ENCODE measurements around the gene FAM219B.
"Not testable (repeated sequence)": the region's sequence is repeated elsewhere in the genome, so short reads cannot be mapped to it uniquely, and the experiment has no call there.

The FAM219B gene

GRCh38 chr15:74892313-74892712 is 14.3 kb downstream of the FAM219B start:
- Mint-ChIP-seq H3K4me1 (peaks cover 54% of the 10 kb centered on the region), H3K27me3 (no peaks in the 10 kb centered on the region), H3K36me3 (ENCODE audit: low read depth) (peaks cover 26% of the 10 kb centered on the region), H3K9me3 (no peaks in the 10 kb centered on the region), H3K27ac (no peak overlapping the region), H3K4me3 (no peak overlapping the region)
- DNase-seq = no peak
- ATAC-seq = no peak

DNA sequence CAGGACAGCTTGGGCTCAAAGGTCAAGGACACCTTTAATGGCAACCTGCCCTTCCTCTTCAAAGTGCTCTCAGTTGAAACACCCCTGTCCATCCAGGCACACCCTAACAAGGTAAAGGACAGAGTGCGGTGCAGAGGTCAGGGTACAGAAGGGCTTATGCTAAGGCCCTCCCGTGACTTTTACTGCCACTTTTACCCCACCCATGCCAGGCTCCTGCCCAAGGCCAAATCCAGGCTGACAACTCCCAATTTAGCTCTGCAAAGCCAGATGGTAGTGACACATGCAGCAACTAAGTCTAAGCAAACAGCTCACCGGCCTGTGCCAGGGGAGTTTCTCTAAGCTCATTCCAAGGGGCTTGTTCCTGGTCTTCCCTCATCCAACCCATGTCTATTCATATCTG is 15.2 kb downstream of the FAM219B start:
- DNase-seq = no peak
- ATAC-seq = no peak
- Mint-ChIP-seq H3K36me3 (ENCODE audit: low read depth) (peaks cover 23% of the 10 kb centered on the region), H3K27me3 (no peaks in the 10 kb centered on the region), H3K4me1 (peaks cover 54% of the 10 kb centered on the region), H3K4me3 (peak overlapping the region; percentile 26), H3K27ac (no peak overlapping the region), H3K9me3 (no peaks in the 10 kb centered on the region)

DNA sequence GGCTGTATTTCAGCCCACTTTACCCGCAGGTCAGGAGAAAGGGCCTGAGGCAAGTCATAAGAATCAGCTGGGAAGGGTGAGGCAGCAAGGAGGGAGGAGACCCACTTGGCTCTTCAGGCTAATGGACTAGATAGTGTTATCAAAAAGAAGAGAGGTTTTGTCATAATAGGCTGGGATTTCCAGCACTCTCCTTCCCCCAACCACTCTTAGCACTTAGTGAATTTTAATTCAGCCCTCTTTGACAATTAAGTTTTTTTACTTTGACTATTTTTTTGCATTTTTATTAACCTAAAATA is 16.0 kb downstream of the FAM219B start:
- H3K36me3 Mint-ChIP-seq (ENCODE audit: low read depth) = peaks cover 23% of the 10 kb centered on the region
- H3K27ac Mint-ChIP-seq = peak overlapping the region; percentile 93
- no peaks in the 10 kb centered on the region for H3K9me3 Mint-ChIP-seq
- DNase-seq (no peak), ATAC-seq (no peak)
- H3K4me1 Mint-ChIP-seq = peaks cover 54% of the 10 kb centered on the region
- H3K27me3 Mint-ChIP-seq = no peaks in the 10 kb centered on the region
- H3K4me3 Mint-ChIP-seq = peak overlapping the region; percentile 91

GRCh38 chr15:74889883-74890664 is 16.6 kb downstream of the FAM219B start, which contains the start of gene MPI:
Gene MPI (plus strand): TSS chr15:74890042. CDS start chr15:74890074, 32 bp downstream.
- Mint-ChIP-seq H3K4me1 (peaks cover 51% of the 10 kb centered on the region), H3K27ac (peak within 1 kb of the TSS; percentile 93), H3K36me3 (ENCODE audit: low read depth) (peaks cover 22% of the 10 kb centered on the region), H3K4me3 (peak within 1 kb of the TSS; percentile 91), H3K9me3 (no peaks in the 10 kb centered on the region), H3K27me3 (no peaks in the 10 kb centered on the region)
- ATAC-seq (peak; percentile 99), DNase-seq (peak; percentile 90)

- Mint-ChIP-seq H3K4me3 (peak overlapping the region; percentile 91), H3K4me1 (peaks cover 51% of the 10 kb centered on the region), H3K9me3 (no peaks in the 10 kb centered on the region), H3K27me3 (no peaks in the 10 kb centered on the region), H3K27ac (peak overlapping the region; percentile 93), H3K36me3 (ENCODE audit: low read depth) (peaks cover 22% of the 10 kb centered on the region)
- ATAC-seq (peak; percentile 5), DNase-seq (peak; percentile 27)
These were observed 17.2 kb downstream of the FAM219B start for GRCh38 chr15:74889390-74889882.

DNA sequence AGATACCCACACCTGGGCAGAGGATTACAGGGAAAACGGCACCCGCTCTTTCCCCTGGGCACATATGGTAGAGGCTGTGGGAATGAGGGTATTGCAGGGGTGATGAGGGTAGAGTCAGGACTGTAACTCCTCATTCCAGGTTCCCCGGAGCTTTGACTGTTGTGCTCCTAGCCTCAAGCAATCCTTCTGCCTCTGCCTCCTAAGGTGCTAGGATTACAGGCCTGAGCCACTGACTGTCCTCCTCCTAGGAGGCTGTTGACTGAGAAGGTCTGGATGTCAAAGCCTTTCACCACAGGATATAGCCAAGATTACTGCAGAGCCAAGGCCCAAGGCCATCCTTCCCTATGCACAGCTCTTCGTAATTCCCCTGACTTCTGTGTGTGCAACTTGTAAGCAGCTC is 17.9 kb downstream of the FAM219B start:
- Mint-ChIP-seq H3K27ac (peak overlapping the region; percentile 93), H3K4me1 (peaks cover 51% of the 10 kb centered on the region), H3K36me3 (ENCODE audit: low read depth) (peaks cover 20% of the 10 kb centered on the region), H3K9me3 (no peaks in the 10 kb centered on the region), H3K4me3 (peak overlapping the region; percentile 91), H3K27me3 (no peaks in the 10 kb centered on the region)
- ATAC-seq = no peak
- no peak for DNase-seq

- H3K27ac Mint-ChIP-seq; H3K4me3 Mint-ChIP-seq; H3K27me3 Mint-ChIP-seq; H3K9me3 Mint-ChIP-seq; ATAC-seq; DNase-seq; H3K36me3 Mint-ChIP-seq (ENCODE audit: low read depth): not testable (repeated sequence)
- peaks cover 41% of the 10 kb centered on the region for H3K4me1 Mint-ChIP-seq
These were observed 19.0 kb downstream of the FAM219B start for GRCh38 chr15:74887537-74888193.

GRCh38 chr15:74885461-74885860 is 21.2 kb downstream of the FAM219B start:
- Mint-ChIP-seq H3K36me3 (ENCODE audit: low read depth) (peaks cover 2% of the 10 kb centered on the region), H3K4me1 (peaks cover 19% of the 10 kb centered on the region), H3K27me3 (no peaks in the 10 kb centered on the region), H3K4me3 (no peak overlapping the region), H3K9me3 (no peaks in the 10 kb centered on the region), H3K27ac (no peak overlapping the region)
- DNase-seq (no peak), ATAC-seq (no peak)

DNA sequence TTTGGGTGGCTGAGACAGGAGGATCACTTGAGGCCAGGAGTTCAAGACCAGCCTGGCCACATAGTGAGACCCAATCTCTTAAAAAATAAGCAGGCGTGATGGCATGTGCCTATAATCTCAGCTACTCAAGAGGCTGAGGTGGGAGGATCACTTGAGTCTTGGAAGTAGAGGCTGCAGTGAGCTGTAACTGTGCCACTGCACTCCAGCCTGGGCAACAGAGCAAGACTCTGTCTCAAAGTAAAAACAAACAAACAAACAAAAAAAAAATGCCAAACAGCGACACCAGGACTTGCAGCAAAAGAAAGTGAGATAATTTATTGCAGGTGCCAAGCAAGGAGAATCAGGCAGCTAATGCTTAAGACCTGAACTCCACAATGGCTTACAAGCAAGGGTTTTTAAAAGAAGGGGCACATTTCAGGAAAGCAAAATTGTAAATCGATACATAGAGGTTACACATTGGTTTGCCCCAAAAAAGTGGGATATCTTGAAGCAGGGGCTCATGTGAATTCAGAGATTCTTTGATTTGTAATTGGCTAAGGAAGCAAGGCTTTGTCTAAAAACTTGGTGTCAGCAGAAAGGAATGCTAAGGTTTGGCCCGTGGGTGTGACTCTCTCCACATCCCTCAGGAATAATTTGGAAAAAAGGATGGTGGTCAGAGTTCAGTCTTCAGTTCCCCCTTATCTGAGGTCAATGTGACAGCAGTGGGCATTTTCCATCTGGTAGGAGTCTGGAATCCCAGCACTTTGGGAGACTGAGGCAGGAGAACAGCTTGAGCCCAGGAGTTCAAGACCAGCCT is 22.0 kb downstream of the FAM219B start:
- ATAC-seq = no peak
- no peak for DNase-seq
- no peak overlapping the region for H3K27ac Mint-ChIP-seq

DNA sequence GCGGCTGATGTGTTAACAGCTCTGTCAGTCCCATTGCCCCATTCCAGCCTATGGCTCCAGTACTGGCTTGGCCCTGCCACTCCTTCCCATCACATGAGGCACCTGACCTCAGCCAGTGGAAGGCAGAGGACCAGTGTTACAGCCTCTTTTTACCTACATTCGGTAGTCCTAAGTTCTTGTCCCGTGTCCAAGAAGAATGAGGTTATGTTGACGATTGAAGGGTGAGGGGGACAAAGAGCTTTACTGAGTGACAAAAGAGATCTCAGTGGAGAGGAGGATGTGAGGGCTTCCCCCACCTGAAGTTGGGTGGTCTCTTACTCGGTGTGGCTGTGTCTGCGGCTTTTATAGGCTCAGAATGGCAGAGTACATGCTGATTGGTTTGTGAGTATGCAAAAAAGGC is 24.1 kb downstream of the FAM219B start:
- Mint-ChIP-seq H3K9me3 (no peaks in the 10 kb centered on the region), H3K27ac (no peak overlapping the region), H3K36me3 (ENCODE audit: low read depth) (no peaks in the 10 kb centered on the region), H3K4me3 (no peak overlapping the region), H3K4me1 (peaks cover 2% of the 10 kb centered on the region), H3K27me3 (no peaks in the 10 kb centered on the region)
- ATAC-seq = no peak
- no peak for DNase-seq

More for the DNA sequence above, 22.0 kb downstream of the FAM219B start:
- Mint-ChIP-seq H3K36me3 (ENCODE audit: low read depth) (no peaks in the 10 kb centered on the region), H3K27me3 (no peaks in the 10 kb centered on the region), H3K9me3 (no peaks in the 10 kb centered on the region), H3K4me1 (peaks cover 13% of the 10 kb centered on the region), H3K4me3 (no peak overlapping the region)

GRCh38 chr15:74878273-74878672 is 28.4 kb downstream of the FAM219B start:
- no peaks in the 10 kb centered on the region for H3K27me3 Mint-ChIP-seq
- no peak overlapping the region for H3K27ac Mint-ChIP-seq
- no peak overlapping the region for H3K4me3 Mint-ChIP-seq
- no peaks in the 10 kb centered on the region for H3K36me3 Mint-ChIP-seq (ENCODE audit: low read depth)
- H3K4me1 Mint-ChIP-seq = peaks cover 7% of the 10 kb centered on the region
- H3K9me3 Mint-ChIP-seq = no peaks in the 10 kb centered on the region
- ATAC-seq (no peak), DNase-seq (no peak)

DNA sequence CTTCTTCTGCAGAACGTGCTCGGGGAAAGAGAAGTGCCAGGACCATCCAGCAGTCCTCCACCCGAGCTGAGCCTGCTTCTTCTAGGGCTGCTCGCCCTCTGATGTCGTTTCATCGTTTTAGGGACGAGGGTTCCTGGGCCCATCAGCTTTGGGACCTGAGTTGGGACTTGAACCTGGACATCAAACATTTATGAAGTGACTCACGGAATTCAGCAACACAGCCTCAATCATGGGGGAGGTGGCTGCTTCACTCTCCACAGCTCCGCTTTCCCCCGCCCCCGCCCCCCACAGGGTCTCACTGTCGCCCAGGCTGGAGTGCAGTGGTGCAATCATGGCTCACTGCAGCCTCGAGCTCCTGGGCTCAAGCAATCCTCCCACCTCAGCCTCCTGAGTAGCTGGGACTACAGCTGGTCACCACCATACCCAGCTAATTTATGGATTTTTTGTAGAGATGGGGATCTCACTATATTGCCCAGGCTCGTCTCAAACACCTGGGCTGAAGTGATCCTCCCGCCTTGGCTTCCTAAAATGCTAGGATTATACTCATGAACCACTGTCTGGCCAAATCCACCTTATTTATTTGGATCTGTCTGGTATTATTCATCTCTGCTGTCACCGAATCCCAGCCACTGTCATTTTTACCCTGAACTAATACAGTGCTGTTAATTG is 32.8 kb downstream of the FAM219B start:
- DNase-seq (peak; percentile 17), ATAC-seq (no peak)
- Mint-ChIP-seq H3K4me3 (peak overlapping the region; percentile 97), H3K27me3 (no peaks in the 10 kb centered on the region), H3K36me3 (ENCODE audit: low read depth) (peaks cover 14% of the 10 kb centered on the region), H3K27ac (peak overlapping the region; percentile 82), H3K9me3 (no peaks in the 10 kb centered on the region), H3K4me1 (peaks cover 45% of the 10 kb centered on the region)

- H3K4me1 Mint-ChIP-seq = peaks cover 52% of the 10 kb centered on the region
These were observed 33.5 kb downstream of the FAM219B start, which contains the start of gene SCAMP2 for GRCh38 chr15:74873036-74873755. Gene SCAMP2 (minus strand): TSS chr15:74873365. CDS start chr15:74873255, 110 bp downstream.

More at GRCh38 chr15:74873036-74873755, 33.5 kb downstream of the FAM219B start, which contains the start of gene SCAMP2:
- DNase-seq (peak; percentile 90), ATAC-seq (peak; percentile 96)
- Mint-ChIP-seq H3K9me3 (no peaks in the 10 kb centered on the region), H3K27ac (peak within 1 kb of the TSS; percentile 91), H3K36me3 (ENCODE audit: low read depth) (peaks cover 16% of the 10 kb centered on the region), H3K27me3 (no peaks in the 10 kb centered on the region), H3K4me3 (peak within 1 kb of the TSS; percentile 97)
